HT1080 (cell line): ENCODE results near the gene FBH1. TPM values are rescaled to one million over a fixed set of nuclear protein-coding genes. Genes with fewer than 3 reads are reported as not detected.
"Not testable (repeated sequence)": the region's sequence is repeated elsewhere in the genome, so short reads cannot be mapped to it uniquely, and the experiment has no call there.

Experiments
- DNase-seq: peaks from one replicate; pipeline ENCODE4 v3.0.0-alpha.2; 2015; ENCODE audit warnings: low read depth
- total RNA-seq: library from RNA; depleted of rRNA; stranded (reverse); fragments of >200 nt; shearing (Covaris generic); gene quantifications from 2 replicates; pipeline ENCODE4 v1.2.3, GENCODE V29; 2014

FBH1 gene
- total RNA-seq, 1 experiment from 2014 or later = 77.0 TPM

DNA sequence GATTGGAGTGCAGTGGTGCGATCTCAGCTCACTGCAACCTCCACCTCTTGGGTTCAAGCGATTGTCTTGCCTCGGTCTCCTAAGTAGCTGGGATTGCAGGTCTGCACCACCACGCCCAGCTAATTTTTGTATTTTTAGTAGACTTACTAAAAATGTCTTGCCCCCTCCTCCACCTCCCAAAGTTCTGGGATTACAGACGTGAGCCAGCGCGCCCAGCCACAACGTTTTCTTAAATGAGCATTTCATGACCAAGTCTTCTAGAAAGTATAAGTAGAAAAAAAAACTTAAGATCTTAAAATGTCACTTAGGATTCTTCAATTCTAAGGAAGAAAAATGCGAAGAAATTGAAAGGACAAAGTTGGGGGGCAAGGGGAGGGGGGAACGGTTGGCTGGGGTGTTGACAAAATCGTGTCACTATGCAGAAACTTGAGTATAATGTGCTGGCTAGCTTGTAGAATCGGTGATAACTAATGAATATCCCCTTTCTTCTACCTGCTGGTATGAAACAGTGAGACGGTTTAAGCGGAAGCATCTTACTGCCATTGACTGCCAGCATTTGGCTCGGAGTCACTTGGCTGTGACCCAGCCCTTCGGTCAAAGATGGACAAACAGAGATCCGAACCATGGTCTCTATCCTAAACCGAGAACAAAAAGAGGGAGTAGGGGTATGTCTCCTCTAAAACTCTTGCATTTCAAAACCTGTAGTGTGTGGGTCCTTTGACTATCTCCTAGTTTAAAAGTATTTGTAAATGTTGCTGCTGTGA, 12.7 kb downstream of the FBH1 start:
- no peak for DNase-seq

DNA sequence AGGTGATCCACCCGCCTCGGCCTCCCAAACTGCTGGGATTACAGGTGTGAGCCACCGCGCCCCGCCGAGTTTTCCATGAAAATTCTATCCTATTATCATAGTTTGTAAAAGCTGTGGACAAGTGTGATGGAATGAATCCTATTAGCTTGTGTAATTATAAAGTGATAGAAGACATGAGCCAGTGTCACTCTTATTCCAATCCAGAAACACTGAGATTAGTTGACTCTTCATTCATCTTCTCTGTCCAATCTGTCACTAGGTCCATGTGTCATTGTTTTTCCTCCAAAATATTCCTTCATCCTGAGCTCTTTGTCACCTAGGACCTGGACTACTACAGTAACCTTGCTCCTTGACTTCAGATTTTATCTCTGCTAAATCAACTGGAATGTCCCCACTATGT, 13.5 kb downstream of the FBH1 start:
- no peak for DNase-seq

DNA sequence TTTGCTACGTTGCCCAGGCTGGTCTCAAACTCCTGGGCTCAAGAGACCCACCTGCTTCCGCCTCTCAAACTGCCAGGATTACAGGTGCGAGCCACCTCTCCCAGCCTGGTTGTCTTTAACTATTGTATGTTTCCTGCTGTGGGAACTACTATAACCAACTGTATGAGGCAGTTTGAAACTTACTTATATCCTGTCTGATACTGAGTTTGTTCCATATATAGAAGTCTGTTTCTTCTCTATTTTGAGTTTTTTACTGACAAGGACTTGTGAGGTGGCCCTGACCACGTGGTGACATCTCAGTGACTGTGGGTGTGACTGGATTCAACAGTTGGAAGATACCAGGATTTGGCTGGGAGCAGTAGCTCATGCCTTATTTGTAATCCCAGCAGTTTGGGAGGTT, 14.2 kb downstream of the FBH1 start:
- no peak for DNase-seq

DNA sequence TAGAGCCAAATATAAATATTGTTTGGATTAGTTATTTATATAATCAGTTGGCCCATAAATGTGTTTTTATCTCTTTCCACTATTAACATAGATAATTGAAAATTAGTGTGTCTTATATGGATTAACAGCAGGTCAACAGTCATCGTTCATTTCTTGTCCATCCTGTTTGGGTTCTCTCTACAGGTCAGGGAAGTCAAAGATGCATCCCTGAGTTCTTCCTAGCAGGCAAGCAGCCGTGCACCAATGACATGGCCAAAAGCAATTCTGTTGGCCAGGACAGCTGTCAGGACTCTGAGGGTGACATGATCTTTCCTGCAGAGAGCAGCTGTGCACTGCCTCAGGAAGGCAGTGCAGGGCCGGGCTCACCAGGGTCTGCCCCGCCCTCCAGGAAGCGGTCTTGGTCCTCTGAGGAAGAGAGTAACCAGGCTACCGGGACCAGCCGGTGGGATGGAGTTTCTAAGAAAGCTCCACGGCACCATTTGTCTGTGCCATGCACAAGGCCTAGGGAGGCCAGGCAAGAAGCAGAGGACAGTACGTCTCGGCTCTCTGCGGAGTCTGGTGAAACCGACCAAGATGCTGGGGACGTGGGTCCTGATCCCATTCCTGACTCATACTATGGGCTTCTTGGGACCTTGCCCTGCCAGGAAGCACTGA, 15.9 kb downstream of the FBH1 start:
- DNase-seq = no peak

DNA sequence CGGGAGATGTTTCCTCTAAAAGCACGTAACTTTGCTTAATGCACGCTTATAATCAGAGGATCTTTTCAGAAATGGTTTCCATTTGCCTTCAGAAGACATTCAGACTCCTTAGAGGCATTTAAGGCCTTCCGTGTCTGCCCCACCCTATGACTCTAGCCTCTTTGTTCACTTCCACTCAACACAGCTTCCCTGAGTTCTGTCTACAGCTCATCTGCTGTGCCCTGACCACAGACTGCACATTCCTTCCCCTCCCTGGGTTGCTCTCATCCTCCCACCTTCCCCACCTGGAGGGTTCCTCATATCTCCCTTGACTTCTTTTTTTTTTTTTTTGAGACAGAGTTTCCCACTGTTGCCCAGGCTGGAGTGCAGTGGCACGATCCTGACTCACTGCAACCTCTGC, 16.6 kb downstream of the FBH1 start:
- DNase-seq = no peak

DNA sequence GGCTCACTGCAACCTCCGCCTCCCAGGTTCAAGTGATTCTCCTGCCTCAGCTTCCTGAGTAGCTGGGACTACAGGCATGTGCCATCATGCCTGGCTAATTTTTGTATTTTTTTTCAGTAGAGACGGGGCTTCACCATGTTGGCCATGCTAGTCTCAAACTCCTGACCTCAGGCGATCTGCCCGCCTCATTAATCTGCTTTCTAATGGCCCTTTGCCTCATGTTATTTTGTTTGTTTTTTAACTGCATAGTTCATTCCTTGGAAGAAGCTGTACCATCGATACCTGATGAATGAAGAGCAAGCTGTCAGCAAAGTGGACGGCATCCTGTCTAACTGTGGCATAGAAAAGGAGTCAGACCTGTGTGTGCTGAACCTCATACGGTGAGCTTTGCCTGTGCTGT, 18.6 kb downstream of the FBH1 start:
- DNase-seq = not testable (repeated sequence)

DNA sequence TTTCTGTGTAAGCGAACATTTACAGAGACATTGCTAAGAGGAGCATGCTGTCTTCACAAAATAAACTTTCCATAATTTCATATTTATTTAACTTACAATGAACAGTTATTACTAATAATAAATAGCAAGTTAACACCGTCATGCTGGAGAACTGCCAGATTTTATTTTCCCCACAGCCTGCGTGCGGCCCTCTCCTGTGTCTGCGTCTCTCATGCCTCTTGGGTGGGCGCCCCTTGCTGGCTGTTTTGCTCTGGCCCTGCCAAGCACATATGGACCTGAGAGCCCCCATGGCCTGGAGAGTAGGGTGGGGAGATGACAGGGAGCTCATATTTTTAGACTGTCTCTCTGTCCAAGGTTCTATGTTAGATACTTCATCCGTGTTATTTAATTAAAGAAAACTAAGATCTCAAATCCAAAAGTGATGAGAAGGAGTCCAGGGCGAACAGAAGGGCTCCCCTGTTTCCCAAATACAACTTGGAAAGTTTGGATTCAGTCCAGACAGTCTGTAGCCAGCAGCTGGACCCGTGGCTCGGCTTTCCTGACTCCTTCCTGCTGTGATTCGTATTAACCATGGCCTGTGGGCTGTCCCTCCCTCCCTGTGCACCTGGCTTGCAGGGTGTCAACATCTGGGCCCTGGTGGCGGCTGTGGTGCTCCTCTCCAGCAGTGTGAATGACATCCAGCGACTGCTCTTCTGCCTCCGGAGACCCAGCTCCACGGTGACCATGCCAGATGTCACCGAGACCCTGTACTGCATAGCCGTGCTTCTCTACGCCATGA, 20.5 kb downstream of the FBH1 start:
- DNase-seq = no peak

DNA sequence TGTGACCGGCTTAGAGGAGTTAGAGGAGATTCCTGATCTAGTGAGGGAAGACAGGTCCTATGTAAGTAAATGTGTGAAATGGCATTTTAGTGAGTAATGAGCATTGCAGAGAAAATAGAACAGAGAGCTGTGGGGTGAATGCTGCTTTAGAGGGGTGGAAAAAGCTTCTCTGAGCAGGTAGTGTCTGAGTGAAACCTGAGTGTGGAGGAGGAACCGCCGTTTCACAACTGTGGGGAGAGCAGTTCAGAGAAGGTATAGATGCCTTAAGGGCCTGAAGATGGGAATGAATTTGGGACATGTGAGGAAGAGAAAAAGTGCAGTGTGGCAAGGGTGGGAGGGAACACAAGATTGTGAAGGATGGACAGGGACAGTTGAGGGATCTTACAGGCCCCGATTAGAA, 21.6 kb downstream of the FBH1 start:
- DNase-seq = no peak

DNA sequence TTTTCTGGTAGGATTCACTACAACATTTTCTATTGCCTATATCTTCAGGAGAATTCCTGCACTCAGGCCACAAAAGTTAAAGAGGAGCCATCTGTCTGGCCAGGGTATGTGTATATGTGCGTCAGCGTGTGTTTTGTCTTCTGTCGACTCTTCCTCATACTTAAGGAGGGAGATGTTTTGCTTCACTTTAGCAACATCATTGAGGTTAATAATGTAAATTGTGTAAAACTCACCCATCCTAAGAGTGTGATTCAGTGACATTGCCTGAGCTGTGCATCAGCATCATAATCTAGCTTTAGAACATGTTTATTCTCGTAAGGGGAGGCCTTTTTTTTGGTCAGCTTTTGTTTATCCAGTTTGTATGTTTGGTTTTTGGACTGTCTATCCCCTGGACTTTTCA, 23.7 kb downstream of the FBH1 start:
- DNase-seq = no peak

DNA sequence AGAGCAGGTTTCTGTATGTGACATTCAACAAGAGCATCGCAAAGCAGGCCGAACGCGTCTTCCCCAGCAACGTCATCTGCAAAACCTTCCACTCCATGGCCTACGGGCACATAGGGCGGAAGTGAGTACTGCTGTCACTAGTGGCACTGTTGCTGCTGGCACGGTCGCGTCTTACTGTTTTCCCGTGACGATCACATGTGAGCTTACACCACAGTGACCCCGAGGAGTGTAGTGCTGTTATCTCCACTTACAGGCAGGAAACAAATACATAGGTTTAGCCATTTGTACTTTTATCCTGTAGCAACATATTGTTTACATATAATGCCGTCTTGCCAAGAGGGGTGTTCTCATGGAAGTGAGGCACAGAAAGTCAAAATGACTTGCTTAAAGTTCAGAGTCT, 25.4 kb downstream of the FBH1 start:
- no peak for DNase-seq

DNA sequence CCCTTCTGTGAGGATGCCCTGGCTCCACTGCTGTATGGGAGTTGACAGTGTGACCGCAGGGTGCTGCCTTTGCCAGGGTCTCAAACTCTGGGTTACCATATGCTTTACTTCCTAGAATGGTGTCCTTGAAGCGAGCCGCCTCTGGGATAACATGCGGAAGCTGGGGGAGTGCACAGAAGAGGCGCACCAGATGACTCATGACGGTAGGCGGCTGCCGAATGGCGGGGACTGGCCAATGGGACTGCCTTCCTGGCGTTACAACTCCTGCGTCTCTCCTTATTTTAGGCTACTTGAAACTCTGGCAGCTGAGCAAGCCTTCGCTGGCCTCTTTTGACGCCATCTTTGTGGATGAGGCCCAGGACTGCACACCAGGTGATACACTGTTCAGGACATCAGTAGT, 27.3 kb downstream of the FBH1 start:
- no peak for DNase-seq

DNA sequence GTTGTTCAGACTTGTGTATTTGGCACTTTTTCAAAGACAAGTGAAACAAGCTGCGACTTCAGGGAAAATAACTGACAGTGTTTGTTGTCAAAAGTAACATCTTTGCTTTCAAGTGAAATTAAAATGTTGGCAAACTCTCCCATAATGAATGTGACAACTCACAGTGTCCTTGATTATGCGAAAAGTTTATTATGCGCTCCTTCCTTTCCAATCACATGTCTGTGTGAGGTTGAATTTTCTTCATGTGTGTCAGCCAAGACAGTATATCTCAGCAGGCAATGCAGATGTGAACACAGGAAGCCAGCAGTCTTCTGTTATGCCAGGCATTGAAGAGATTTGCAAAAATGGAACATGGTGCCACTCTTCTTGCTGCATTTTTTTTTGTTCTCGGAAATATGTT, 28.7 kb downstream of the FBH1 start:
- no peak for DNase-seq

DNA sequence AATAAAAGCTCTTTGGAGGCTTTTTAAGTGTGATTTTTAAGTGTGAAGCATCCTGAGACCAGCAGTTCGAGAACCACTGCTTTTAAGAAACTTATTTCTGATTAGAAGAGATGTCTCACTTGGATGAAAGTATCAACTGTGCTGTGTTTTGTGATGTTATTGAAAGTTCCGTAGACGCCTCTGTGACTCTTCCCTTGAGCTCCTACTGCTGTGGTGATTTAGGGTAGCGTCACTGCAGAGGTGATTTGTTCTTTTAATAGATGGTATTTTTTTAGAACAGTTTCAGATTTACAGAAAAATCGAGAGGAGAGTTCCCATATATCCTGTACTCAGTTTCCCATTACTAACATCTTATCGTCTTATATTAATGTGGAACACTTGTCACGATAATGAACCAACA, 29.5 kb downstream of the FBH1 start:
- DNase-seq = no peak

DNA sequence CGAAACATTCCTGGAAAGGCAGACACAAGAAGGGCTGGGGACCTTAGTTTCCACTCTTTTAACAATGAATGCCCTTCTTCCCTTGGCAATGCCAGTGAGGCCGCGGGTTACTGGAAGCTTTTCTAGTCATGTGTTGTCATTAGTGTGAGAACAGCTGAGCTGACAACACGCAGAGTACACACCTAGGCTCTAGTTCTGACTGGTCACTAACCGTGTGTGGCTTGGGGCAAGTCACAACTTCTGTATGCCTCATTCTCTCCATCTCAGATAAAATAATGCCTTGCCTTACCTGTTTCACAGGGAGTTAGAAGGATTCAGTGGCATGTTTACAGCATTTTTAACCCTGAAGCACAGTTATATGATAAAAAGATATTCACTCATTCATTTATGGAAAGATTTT, 31.7 kb downstream of the FBH1 start:
- DNase-seq = no peak

DNA sequence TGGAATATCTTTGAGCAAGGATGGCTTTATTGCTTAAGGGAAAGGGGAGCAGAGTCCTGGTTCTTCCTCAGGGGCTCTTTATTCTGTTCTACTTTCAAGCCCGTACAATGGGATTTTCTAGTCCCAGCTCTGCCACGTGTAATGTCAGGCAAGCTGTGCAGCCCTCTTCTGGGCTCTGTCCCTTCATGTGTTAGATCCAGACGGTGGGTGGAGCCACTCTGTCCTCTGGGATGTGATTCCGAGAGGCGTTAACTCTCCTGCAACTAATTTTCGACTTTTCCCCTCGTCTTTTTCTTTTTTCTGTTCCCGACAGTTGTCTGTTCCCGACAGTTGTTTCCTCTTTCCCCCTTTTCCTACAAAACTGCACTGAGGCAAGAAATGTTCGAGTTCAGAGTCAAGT, 34.8 kb downstream of the FBH1 start:
- no peak for DNase-seq

DNA sequence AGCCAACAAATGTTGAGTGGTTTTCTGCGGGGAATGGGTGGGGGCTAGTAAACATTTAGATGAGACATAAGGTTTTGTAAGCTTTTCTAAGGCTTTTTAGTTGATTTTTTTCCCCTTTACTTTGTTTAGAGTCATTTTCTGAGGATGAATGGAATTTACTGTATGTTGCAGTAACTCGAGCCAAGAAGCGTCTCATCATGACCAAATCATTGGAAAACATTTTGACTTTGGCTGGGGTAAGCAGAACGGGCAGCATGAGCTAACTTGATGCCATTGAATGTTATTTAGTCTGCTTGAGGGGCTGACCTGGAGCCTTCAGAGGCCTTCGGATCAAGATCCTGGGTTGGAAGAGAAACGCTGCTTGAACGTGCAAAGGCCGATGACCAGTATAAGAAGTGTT, 37.3 kb downstream of the FBH1 start:
- no peak for DNase-seq

DNA sequence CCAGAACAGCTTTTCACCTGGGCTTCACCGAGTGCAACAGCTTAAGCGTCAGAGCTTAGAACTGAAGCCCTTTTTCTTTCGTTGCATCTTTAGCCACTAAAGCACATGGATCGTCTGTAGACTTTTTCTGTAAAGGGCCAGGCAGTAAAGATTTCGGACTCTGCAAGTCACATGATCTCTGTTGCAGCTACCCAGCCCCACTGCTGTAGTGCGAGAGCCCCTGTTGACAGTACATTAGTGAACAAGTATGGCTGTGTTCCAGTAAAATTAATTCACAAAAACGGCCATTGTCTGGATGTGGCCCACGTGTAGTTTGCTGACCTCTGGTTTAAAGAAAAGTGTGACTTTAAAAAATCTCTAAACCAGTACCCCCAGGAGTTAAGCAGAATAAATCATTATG, 39.4 kb downstream of the FBH1 start:
- no peak for DNase-seq

DNA sequence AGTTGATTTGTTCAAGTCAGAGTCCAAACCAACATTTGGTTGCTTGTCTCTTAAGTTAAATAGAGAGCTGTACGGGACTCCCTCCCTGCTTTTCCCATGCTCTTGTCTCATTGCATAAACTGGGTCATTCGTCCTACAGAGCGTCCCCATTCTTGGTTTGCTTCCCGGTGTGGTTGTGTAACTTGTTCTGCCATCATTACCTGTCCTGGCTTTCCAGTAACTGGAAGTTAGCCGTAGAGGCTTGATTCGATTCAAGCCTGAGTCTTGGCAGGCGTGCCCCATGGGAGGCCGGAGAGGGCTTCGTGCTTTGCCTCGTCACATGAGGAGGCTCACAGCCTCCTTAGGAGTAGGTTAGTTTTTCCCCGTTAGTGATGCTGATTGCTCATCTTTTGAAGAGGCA, 40.2 kb downstream of the FBH1 start:
- DNase-seq = no peak

DNA sequence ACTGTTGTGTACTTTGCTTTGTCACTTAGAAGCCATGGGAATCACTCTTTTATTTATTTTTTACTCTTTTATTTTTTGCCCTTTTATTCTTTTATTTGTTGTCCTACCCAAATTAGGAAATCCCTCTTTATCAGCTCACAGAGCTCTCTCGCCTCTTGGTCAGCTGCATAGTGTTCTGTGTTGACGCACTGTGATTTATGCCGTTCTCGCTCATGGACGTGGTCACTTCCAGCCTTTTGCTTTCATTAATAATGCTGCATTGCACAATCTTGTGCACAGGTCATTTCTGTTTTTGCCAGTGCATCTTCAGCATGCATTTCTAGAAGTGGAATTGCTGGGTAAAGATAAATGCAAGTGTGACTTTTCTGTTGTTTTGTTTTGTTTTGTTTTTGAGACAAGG, 42.3 kb downstream of the FBH1 start:
- DNase-seq = no peak

DNA sequence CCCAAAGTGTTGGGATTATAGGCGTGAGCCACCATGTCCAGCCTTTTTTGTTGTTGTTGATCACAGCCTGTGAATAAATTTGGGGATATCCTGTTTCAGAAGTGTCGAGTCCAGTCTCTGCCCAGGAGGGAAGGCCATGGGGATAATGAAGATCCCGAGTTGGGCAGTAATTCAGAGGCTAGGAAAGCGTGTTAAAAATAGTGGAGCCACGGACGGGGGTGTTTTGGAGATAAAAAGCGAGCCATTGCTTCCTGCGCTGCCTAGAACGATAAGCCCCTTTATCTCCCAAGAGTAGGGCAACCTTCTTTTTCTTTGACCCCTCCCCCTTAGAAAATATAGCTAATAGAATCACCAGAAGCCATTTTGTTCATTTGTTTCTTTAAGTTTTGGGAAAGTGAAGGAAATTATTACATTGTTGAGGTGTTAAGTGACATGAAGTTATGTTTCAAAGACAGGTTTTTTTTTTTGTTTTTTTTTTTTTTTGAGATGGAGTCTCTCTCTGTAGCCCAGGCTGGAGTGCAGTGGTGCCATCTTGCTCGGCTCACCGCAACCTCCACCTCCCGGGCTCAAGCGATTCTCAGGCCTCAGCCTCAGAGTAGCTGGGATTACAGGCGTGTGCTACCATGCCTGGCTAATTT, 44.0 kb downstream of the FBH1 start:
- no peak for DNase-seq

DNA sequence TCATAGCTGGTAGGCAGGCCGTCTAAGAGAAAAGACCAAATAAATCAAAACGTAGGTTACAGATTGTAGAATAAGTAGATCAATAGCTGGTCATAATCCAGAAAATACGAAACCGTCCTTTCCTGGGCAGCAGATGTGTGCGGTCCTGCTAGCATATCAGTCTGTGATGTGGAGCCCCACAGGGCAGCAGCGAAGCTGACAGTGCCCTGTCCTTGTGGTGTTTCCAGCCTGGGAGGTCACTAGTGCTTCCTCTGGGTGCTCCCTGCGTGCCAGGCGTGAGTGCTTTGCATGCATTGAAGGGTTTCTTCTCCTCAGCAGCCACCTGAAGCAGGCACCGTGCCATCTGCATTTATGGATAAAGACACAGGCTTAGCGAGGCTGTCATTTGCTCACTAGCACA, 45.6 kb downstream of the FBH1 start:
- DNase-seq = no peak

DNA sequence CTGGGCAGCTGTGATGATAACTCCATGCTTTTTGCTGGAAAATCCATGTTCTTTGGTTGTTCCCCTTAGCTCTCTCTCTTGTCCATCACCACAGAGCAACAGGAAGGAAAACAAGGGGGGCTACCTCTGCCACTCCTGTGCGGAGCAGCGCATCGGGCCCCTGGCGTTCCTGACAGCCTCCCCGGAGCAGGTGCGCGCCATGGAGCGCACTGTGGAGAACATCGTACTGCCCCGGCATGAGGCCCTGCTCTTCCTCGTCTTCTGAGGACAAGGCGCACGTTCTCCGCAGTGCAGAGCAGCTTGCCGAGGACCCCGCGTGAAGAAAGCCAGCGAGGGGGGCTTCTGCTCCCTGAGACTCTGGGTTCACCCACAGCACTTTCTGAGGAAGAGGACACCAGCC, 47.0 kb downstream of the FBH1 start:
- no peak for DNase-seq
